Esophagus mucosa (tissue), 1 donor: ENCODE measurements around the gene RPL11. TPM values are rescaled to one million over a fixed set of nuclear protein-coding genes. Genes with fewer than 3 reads are reported as not detected.
A peak's percentile ranks its signal among the peaks of the same experiment; 100 is the strongest.

Experiments used
- ATAC-seq: fragments of 200-7000 bp; cut with Tn5 transposase; one replicate; pipeline ENCODE4 v1.9.1; 2020
- total RNA-seq: library from RNA; stranded (reverse); gene quantifications from one replicate; pipeline ENCODE4 v1.2.4, GENCODE V29; 2023
- donor health status: DM: yes; HTN: yes; CAD: no.

RPL11 gene
- total RNA-seq, 1 donor from 2014 or later: 1,140 TPM

- no peak for ATAC-seq
Observed at GRCh38 chr1:23736437-23737134, 45.0 kb downstream of the RPL11 start.

GRCh38 chr1:23741609-23742008 is 50.0 kb downstream of the RPL11 start:
- ATAC-seq: no peak

- peak; percentile 41 for ATAC-seq
Observed at GRCh38 chr1:23742670-23743286, 51.2 kb downstream of the RPL11 start.

- ATAC-seq: peak; percentile 88
Observed at GRCh38 chr1:23743287-23744152, 51.9 kb downstream of the RPL11 start, which contains the start of gene ELOA. Gene ELOA, plus strand, starts transcription at chr1:23743471. Its CDS starts 33 bp downstream, at chr1:23743504.

- peak; percentile 27 for ATAC-seq
Observed at GRCh38 chr1:23745515-23745914, 53.9 kb downstream of the RPL11 start.

Other genes starting within 250 kb of the RPL11 start
- gene ASAP3, start 207.6 kb upstream of the RPL11 start, total RNA-seq: 31.5 TPM
- 13.9 TPM for gene E2F2, start 160.6 kb upstream of the RPL11 start, total RNA-seq
- 25.7 TPM for gene ID3, start 132.3 kb upstream of the RPL11 start, total RNA-seq
- gene ELOA, start 51.7 kb downstream of the RPL11 start, total RNA-seq: 35.1 TPM
- gene PITHD1, start 86.6 kb downstream of the RPL11 start, total RNA-seq: 63.8 TPM
- 48.9 TPM for gene LYPLA2, start 99.3 kb downstream of the RPL11 start, total RNA-seq
- 61.6 TPM for gene GALE, start 108.9 kb downstream of the RPL11 start, total RNA-seq
- 28.2 TPM for gene HMGCL, start 133.6 kb downstream of the RPL11 start, total RNA-seq
- 7.7 TPM for gene FUCA1, start 176.5 kb downstream of the RPL11 start, total RNA-seq
- gene CNR2, start 221.6 kb downstream of the RPL11 start, total RNA-seq: 0.12 TPM